ENCODE results near the gene AKR7A3. TPM values are rescaled to one million over a fixed set of nuclear protein-coding genes. Genes with fewer than 3 reads are reported as not detected.

AKR7A3 gene
- total and polyA plus RNA-seq, 8 donors = 0.26 to 2.6 (median 1.7) TPM

DNA sequence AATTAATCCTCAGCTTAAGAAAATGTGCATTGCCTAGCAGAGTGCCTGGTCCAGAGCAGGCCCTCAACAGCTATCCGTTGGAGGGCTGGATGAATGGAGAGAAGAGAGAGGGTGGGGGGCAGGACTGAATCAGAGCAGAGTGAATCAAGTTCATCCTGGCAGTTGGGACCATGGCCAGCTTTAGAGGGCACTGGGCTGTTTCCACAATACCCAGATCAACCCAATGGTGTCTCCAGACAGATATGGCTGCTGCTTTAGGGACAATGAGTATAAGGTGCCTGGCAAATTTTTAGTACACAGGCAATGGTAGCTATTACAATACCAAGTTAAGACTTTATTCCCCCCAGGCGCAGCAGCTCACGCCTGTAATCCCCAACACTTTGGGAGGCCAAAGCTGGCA, 54.3 kb downstream of the AKR7A3 start:
- no peak for DNase-seq
- Histone ChIP-seq H3K4me3 (no peak overlapping the region), H3K36me3 (peaks cover 0 to 100% of the 10 kb centered on the region in 2 donors), H3K9me3 (no peaks in the 10 kb centered on the region), H3K4me1 (no peaks in the 10 kb centered on the region), H3K27ac (no peak overlapping the region), H3K27me3 (no peaks in the 10 kb centered on the region)
- intact Hi-C loops (cut with DNase I) = no loop called here
- TF ChIP-seq, protein P1, sequence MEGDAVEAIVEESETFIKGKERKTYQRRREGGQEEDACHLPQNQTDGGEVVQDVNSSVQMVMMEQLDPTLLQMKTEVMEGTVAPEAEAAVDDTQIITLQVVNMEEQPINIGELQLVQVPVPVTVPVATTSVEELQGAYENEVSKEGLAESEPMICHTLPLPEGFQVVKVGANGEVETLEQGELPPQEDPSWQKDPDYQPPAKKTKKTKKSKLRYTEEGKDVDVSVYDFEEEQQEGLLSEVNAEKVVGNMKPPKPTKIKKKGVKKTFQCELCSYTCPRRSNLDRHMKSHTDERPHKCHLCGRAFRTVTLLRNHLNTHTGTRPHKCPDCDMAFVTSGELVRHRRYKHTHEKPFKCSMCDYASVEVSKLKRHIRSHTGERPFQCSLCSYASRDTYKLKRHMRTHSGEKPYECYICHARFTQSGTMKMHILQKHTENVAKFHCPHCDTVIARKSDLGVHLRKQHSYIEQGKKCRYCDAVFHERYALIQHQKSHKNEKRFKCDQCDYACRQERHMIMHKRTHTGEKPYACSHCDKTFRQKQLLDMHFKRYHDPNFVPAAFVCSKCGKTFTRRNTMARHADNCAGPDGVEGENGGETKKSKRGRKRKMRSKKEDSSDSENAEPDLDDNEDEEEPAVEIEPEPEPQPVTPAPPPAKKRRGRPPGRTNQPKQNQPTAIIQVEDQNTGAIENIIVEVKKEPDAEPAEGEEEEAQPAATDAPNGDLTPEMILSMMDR (IDR thresholded peaks at IDR 0.05) = no peak
- ATAC-seq = no peak

Other genes starting within 250 kb of the AKR7A3 start
- 100 to 1,000 TPM in 1 of 2 donors, 10 to 100 TPM in 1; 95.9 to 130 TPM for gene UBR4, start 78.5 kb downstream of the AKR7A3 start, total RNA-seq
- gene UBR4, start 78.5 kb downstream of the AKR7A3 start, polyA plus RNA-seq (ENCODE audit: insufficient read length in 6 of 6) = 100 to 1,000 TPM in 5 of 6 donors, 10 to 100 TPM in 1; 96.8 to 116 (median 109) TPM
- 10 to 100 TPM; 43.7 to 53.7 TPM for gene EMC1, start 37.2 kb downstream of the AKR7A3 start, total RNA-seq
- gene EMC1, start 37.2 kb downstream of the AKR7A3 start, polyA plus RNA-seq (ENCODE audit: insufficient read length in 6 of 6) = 10 to 100 TPM; 48.6 to 55.5 (median 52.4) TPM
- 10 to 100 TPM; 17.6 to 34.6 TPM for gene MRTO4, start 37.0 kb downstream of the AKR7A3 start, total RNA-seq
- gene MRTO4, start 37.0 kb downstream of the AKR7A3 start, polyA plus RNA-seq (ENCODE audit: insufficient read length in 6 of 6) = 10 to 100 TPM; 27.9 to 33.6 (median 30.9) TPM
- 10 to 100 TPM; 43.2 to 62.8 TPM for gene AKR7A2, start 23.4 kb upstream of the AKR7A3 start, total RNA-seq
- 10 to 100 TPM; 59.5 to 73.8 (median 65.5) TPM for gene AKR7A2, start 23.4 kb upstream of the AKR7A3 start, polyA plus RNA-seq (ENCODE audit: insufficient read length in 6 of 6)
- gene SLC66A1, start 23.6 kb upstream of the AKR7A3 start, total RNA-seq = 10 to 100 TPM; 16.4 to 21.1 TPM
- gene SLC66A1, start 23.6 kb upstream of the AKR7A3 start, polyA plus RNA-seq (ENCODE audit: insufficient read length in 6 of 6) = 10 to 100 TPM in 2 of 6 donors, 1 to 10 TPM in 4; 7.9 to 11.1 (median 9.7) TPM
- gene CAPZB, start 196.8 kb upstream of the AKR7A3 start, total RNA-seq = 100 to 1,000 TPM; 293 to 327 TPM
- gene CAPZB, start 196.8 kb upstream of the AKR7A3 start, polyA plus RNA-seq (ENCODE audit: insufficient read length in 6 of 6) = 100 to 1,000 TPM; 223 to 291 (median 251) TPM